Measurements from ENCODE around the gene TP53I13. TPM values are rescaled to one million over a fixed set of nuclear protein-coding genes. Genes with fewer than 3 reads are reported as not detected.

Gene TP53I13
- total and polyA plus RNA-seq, 2 donors: 26.3 to 74.7 TPM

GRCh38 chr17:29589524-29590410, 21.3 kb downstream of the TP53I13 start, which contains the start of gene GIT1:
Gene GIT1, minus strand, starts transcription at chr17:29589648. Its CDS starts 270 bp downstream, at chr17:29589378.
- Histone ChIP-seq H3K4me1 (ENCODE audit: insufficient read depth) (no peaks in the 10 kb centered on the region), H3K27ac (ENCODE audit: low read depth) (peak within 1 kb of the TSS; percentile 82), H3K4me3 (ENCODE audit: low read depth, low read length) (peak within 1 kb of the TSS; percentile 89), H3K36me3 (ENCODE audit: insufficient read depth) (no peaks in the 10 kb centered on the region)
- WGBS: 6% methylated on average over 70 of the region's 70 CpGs
- DNase-seq (ENCODE audit: extremely low spot score): no peak

- H3K4me3 ChIP-seq (ENCODE audit: low read depth, low read length): no peak overlapping the region
- DNase-seq (ENCODE audit: extremely low spot score): no peak
These were observed 22.1 kb downstream of the TP53I13 start for GRCh38 chr17:29590411-29591145.

GRCh38 chr17:29591146-29591736, 22.7 kb downstream of the TP53I13 start:
- no peak for DNase-seq (ENCODE audit: extremely low spot score)
- Histone ChIP-seq H3K4me3 (ENCODE audit: low read depth, low read length) (no peak overlapping the region), H3K4me1 (ENCODE audit: insufficient read depth) (no peaks in the 10 kb centered on the region), H3K36me3 (ENCODE audit: insufficient read depth) (no peaks in the 10 kb centered on the region), H3K27ac (ENCODE audit: low read depth) (peak overlapping the region; percentile 45)
- WGBS: under 1% methylated on average over 31 of the region's 31 CpGs

More at GRCh38 chr17:29590411-29591145, 22.1 kb downstream of the TP53I13 start:
- no peaks in the 10 kb centered on the region for H3K36me3 ChIP-seq (ENCODE audit: insufficient read depth)
- no peaks in the 10 kb centered on the region for H3K4me1 ChIP-seq (ENCODE audit: insufficient read depth)
- WGBS: 33% methylated on average over 30 of the region's 30 CpGs
- H3K27ac ChIP-seq (ENCODE audit: low read depth): peak overlapping the region; percentile 45

- 13% methylated on average over 25 of the region's 25 CpGs for WGBS
- no peaks in the 10 kb centered on the region for H3K4me1 ChIP-seq (ENCODE audit: insufficient read depth)
- peak; percentile 71 for DNase-seq (ENCODE audit: extremely low spot score)
These were observed 23.5 kb downstream of the TP53I13 start for GRCh38 chr17:29591737-29592608.

GRCh38 chr17:29592850-29593551, 24.5 kb downstream of the TP53I13 start, which contains the start of gene ANKRD13B:
Gene ANKRD13B, plus strand, starts transcription at chr17:29593132. Its CDS starts 490 bp downstream, at chr17:29593622.
- peak within 1 kb of the TSS; percentile 91 for H3K4me3 ChIP-seq (ENCODE audit: low read depth, low read length)
- H3K27ac ChIP-seq (ENCODE audit: low read depth): no peak within 1 kb of the TSS
- WGBS: under 1% methylated on average over 96 of the region's 96 CpGs
- H3K36me3 ChIP-seq (ENCODE audit: insufficient read depth): no peaks in the 10 kb centered on the region
- DNase-seq (ENCODE audit: extremely low spot score): no peak
- H3K4me1 ChIP-seq (ENCODE audit: insufficient read depth): no peaks in the 10 kb centered on the region

More at GRCh38 chr17:29591737-29592608, 23.5 kb downstream of the TP53I13 start:
- no peak overlapping the region for H3K4me3 ChIP-seq (ENCODE audit: low read depth, low read length)
- no peaks in the 10 kb centered on the region for H3K36me3 ChIP-seq (ENCODE audit: insufficient read depth)
- H3K27ac ChIP-seq (ENCODE audit: low read depth): no peak overlapping the region

GRCh38 chr17:29593591-29594518, 25.4 kb downstream of the TP53I13 start:
- no peaks in the 10 kb centered on the region for H3K4me1 ChIP-seq (ENCODE audit: insufficient read depth)
- WGBS: 8% methylated on average over 64 of the region's 64 CpGs
- DNase-seq (ENCODE audit: extremely low spot score): no peak

GRCh38 chr17:29594519-29595090, 26.1 kb downstream of the TP53I13 start:
- WGBS: 93% methylated on average over 11 of the region's 11 CpGs
- Histone ChIP-seq H3K4me1 (ENCODE audit: insufficient read depth) (no peaks in the 10 kb centered on the region), H3K36me3 (ENCODE audit: insufficient read depth) (no peaks in the 10 kb centered on the region), H3K27ac (ENCODE audit: low read depth) (no peak overlapping the region), H3K4me3 (ENCODE audit: low read depth, low read length) (no peak overlapping the region)
- no peak for DNase-seq (ENCODE audit: extremely low spot score)

More at GRCh38 chr17:29593591-29594518, 25.4 kb downstream of the TP53I13 start:
- H3K27ac ChIP-seq (ENCODE audit: low read depth): no peak overlapping the region
- H3K4me3 ChIP-seq (ENCODE audit: low read depth, low read length): peak overlapping the region; percentile 91
- no peaks in the 10 kb centered on the region for H3K36me3 ChIP-seq (ENCODE audit: insufficient read depth)

- WGBS: 77% methylated on average over 7 of the region's 7 CpGs
- H3K4me1 ChIP-seq (ENCODE audit: insufficient read depth): no peaks in the 10 kb centered on the region
These were observed 26.8 kb downstream of the TP53I13 start for GRCh38 chr17:29595107-29595942.

GRCh38 chr17:29595943-29596774, 27.7 kb downstream of the TP53I13 start:
- DNase-seq (ENCODE audit: extremely low spot score): no peak
- 85% methylated on average over 12 of the region's 12 CpGs for WGBS
- Histone ChIP-seq H3K36me3 (ENCODE audit: insufficient read depth) (no peaks in the 10 kb centered on the region), H3K4me3 (ENCODE audit: low read depth, low read length) (no peak overlapping the region), H3K27ac (ENCODE audit: low read depth) (no peak overlapping the region), H3K4me1 (ENCODE audit: insufficient read depth) (no peaks in the 10 kb centered on the region)

More at GRCh38 chr17:29595107-29595942, 26.8 kb downstream of the TP53I13 start:
- H3K4me3 ChIP-seq (ENCODE audit: low read depth, low read length): no peak overlapping the region
- DNase-seq (ENCODE audit: extremely low spot score): no peak
- H3K27ac ChIP-seq (ENCODE audit: low read depth): no peak overlapping the region
- H3K36me3 ChIP-seq (ENCODE audit: insufficient read depth): no peaks in the 10 kb centered on the region

- DNase-seq (ENCODE audit: extremely low spot score): no peak
- 68% methylated on average over 9 of the region's 9 CpGs for WGBS
- no peak overlapping the region for H3K27ac ChIP-seq (ENCODE audit: low read depth)
- H3K36me3 ChIP-seq (ENCODE audit: insufficient read depth): no peaks in the 10 kb centered on the region
- no peaks in the 10 kb centered on the region for H3K4me1 ChIP-seq (ENCODE audit: insufficient read depth)
- H3K4me3 ChIP-seq (ENCODE audit: low read depth, low read length): no peak overlapping the region
These were observed 28.3 kb downstream of the TP53I13 start for GRCh38 chr17:29596811-29597210.
